A172 (cell line): ENCODE measurements around the gene ETV7. TPM values are rescaled to one million over a fixed set of nuclear protein-coding genes. Genes with fewer than 3 reads are reported as not detected.
A peak's percentile ranks its signal among the peaks of the same experiment; 100 is the strongest.

ENCODE experiments used
- DNase-seq: peaks from one replicate; pipeline ENCODE4 v3.0.0-alpha.2; 2015; ENCODE audit warnings: low spot score
- total RNA-seq: library from RNA; depleted of rRNA; stranded (reverse); fragments of >200 nt; shearing (Covaris generic); gene quantifications from 2 replicates; pipeline ENCODE4 v1.2.3, GENCODE V29; 2014

Gene ETV7
- total RNA-seq, 1 experiment from 2014 or later, result not detected

- peak; percentile 16 for DNase-seq
Observed at GRCh38 chr6:36383606-36384005, 3.9 kb downstream of the ETV7 start.

DNA sequence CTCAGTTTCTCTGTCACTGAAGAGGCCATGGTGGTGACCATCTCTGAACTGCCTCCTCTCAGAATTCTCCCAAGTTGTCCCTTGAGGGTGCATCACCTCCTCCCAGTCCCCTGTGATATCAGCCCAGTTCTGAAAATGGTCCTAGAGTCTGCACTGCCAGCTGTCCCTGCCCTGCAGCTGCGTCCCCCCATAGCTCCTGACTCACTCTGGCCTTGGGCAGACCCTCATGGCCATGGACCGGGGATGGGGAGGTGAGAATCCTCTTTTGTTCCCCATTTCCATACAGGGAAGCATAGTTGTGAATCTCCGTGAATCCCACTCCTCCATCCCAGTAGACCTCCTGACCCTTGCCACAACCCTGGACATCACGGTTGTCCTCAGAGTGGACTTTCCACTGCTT lies 4.5 kb downstream of the ETV7 start:
- no peak for DNase-seq

- no peak for DNase-seq
Observed at GRCh38 chr6:36381502-36382389, 5.7 kb downstream of the ETV7 start.

- DNase-seq, result no peak
Observed at GRCh38 chr6:36380166-36380565, 7.3 kb downstream of the ETV7 start.

DNA sequence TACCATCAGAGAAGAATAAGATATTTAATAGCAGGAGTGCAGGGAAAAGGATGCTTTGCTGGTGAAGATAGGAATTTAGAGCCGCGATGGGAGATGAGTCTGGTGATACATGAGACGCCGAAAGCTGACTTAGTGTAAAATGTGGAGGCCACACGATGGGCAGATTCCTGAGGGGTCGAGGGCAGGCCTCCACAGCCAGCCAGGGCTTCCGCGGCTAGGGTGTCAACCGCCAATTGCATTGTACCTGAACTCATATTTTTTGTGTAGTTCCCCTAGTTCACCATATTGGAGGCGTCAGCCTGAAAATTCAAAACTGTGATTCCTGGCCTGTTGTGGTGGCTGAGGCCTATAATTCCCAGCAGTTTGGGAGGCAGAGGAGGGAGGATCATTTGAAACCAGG lies 8.5 kb downstream of the ETV7 start:
- DNase-seq, result no peak

DNA sequence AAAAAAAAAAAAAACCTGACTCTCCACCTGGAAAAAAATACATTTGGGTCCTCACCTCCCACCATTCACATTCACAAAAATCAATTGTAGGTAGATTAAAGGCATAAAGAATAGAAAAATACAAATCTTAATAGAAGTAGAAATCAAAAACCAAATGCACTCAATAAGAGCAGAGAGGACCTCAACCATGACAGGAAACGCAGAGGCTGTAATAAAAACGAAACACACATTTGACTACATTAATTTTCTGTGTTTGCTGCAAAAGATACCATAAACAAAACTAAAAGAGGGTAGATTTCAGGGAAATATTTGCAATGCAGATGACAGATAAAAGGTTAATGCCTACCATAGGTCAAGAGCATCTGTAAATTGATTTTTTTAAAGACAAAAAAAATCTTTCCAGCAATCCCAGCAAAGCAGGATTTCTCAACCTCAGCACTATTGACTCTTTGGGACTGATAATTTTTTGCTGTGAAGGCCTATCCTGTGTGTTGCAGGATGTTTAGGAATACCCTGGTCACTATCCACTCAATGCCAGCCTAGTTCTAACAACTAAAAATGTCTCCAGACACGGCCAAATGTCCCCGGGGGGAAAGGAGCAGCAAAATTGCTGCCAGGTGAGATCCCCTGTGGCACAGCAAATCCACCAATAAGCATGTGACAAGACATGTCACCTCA lies 9.1 kb downstream of the ETV7 start:
- no peak for DNase-seq

GRCh38 chr6:36377594-36377993 lies 9.9 kb downstream of the ETV7 start:
- DNase-seq, result no peak

- DNase-seq, result no peak
Observed at GRCh38 chr6:36376742-36377141, 10.7 kb downstream of the ETV7 start.

- no peak for DNase-seq
Observed at GRCh38 chr6:36376183-36376582, 11.3 kb downstream of the ETV7 start.

DNA sequence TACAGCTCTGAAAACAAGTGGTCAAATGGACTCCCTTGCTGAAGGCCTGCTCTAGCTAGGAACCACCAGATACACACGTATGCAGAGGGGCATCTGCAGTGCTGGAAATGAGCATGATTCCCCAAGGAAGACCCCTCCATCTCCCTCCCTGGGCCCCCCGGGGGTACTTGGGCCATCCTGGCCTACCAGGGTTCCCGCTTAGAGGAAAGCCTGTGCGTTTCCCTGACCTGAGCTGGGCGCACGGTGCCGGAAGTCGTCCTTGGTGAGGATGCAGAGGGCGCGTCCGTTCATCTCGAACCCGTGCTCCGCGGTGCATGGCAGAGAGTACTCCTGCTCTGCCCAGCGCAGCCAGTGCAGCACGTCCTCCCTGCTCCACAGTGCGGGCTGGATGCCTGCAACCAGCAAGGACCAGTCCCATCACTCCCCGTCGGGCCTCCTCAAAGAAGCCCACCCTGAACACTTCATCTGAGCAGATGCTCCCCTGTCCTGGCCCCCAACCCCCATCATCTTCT lies 11.8 kb downstream of the ETV7 start:
- DNase-seq, result no peak

GRCh38 chr6:36374972-36375371 lies 12.5 kb downstream of the ETV7 start:
- DNase-seq, result no peak

DNA sequence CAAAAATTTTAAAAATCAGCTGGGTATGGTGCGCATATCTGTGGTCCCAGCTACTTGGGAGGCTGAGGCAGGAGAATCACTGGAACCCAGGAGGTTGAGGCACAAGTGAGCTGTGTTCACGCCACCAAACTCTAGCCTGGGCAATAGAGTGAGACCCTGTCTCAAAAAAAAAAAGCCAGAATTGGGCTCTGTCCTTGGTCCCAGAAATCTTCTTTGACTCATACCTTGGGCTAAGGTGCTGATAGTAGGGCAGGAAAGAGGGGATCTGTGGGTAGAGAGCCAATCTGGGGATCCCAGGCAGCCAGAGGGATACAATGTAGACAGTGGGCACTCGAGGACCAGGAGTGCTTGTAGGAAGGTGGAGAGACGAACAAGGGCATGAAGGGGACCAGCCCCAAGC lies 13.3 kb downstream of the ETV7 start:
- DNase-seq, result no peak

DNA sequence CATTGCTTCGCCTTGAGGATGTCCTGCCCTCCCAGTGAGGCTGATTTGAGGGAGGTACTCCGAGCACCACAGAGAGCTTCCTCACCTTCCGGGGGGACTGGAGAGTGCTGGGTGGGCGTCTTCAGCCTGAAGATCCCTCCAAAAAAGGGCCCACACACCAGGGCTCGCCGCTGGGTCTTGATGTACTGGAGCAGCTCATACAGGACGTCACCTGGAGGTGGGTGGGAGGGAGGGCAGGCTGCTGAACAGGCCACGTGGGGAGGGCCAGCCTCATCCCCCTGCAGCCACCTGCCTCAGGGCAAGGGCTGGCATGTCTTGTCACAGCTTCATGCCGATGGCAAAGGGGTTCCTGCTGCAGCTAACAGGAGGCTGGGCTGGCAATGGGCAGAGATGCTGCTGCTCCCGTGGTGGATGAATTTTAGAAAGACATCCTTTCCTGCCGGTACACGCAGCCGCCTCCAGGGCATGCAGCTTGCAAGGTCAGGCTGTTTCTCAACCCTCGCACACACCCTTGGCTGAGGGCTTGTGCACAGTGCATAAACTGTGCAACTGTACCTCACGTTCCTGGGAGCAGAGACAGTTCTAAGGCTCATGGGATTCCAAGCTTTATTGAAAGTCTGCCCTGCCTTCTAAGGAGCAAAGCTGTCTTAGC lies 14.0 kb downstream of the ETV7 start:
- no peak for DNase-seq

DNA sequence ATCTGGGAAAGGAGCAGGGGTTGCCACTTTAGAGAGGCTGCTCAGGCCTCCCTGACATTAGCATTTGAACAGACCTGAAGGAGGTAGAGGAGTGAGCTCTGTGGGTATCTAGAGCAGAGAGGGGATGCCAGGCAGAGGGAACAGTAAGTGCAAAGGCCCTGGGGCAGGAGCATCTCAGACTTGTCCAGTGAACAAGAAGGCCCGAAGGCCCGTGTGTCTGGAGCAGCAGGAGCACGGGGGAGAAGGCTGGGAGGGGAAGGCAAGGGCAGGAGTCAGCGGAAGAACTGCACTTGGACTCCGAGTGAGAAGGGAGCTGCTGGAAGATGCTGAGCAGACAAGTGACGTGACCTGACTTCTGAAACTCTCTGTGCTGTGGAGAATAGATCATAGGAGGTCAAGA lies 15.4 kb downstream of the ETV7 start:
- no peak for DNase-seq

DNA sequence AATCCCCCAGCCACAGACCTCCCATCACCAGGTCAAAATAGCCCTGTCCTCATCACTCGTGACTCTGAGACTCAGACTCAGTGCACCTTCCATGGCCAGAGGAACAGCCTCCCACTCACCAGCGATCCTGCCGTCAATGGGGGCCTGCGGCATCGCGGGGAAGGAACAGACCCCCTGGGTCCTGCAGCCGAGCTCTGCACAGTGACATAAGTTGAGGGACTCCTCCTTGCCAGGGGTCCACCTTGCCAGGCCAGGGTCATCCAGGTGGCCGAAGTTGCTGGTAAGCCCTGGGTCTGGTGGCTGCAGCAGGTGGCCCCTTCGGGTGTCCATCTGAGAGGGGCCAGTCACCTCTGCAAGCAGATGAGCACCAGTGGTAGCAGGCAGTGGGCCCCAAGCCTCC lies 16.3 kb downstream of the ETV7 start:
- DNase-seq, result no peak

GRCh38 chr6:36370638-36371037 lies 16.8 kb downstream of the ETV7 start:
- DNase-seq, result no peak

DNA sequence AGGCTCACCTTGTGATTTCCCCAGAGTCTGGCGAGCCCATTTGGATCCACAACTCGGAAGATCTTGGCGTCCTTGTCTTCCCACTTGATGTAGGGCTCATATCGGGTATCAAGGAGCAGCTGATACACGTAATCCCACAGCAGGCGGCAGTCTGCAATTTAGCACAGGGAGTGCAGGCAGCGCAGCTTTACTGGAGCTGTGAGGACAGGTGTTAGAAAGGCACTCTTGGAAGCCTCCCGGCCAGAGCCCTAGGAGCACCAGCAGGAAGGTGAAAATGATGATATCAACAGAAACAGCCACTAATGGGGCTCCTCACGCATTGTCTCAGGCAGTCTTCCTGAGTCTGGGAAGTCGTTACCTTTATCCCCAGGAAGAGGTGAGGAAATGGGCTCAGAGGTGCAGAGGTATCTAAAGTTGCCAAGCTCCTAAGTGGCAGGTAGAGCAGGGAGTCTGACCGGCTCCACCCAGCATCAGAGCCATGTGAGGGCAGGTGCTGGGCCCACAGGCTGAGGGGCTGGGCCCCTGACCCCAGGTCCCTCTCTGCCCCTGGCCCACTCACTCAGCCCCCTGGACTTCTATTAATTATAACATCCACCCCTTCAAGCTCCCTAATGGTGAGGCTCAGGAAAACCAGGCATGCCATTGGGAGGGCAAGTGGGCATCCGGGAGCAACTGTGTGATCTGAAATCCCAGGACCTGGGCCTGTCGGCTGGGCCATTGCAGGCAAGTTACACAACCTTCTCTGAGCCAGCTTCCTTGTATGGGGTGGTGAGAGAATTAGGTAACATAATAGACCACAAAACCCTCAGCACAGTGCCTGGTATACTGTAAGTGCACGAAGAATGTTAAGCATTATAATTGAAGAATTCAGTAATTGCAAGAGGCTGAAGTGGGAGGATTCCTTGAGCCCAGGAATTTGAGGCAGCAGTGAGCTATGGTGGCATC lies 18.3 kb downstream of the ETV7 start:
- peak; percentile 71 for DNase-seq

DNA sequence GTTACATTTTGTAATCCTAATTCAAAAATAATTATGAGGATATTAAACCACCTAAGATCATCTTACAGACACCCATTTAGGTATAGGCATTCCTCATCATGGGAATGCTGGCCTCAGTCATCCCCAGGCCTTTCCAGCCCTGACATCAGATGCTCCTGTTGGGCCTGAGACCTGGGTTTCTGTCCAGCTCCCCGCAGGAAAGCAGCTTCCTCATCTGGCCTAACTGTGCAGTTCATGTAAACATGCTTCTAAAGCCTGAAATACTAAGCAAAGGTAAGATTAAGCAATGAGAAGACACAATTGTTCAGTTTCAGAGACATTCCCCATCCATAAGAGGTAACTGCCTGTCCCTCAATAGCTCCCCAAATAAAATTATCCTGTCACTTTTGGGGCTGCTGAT lies 19.0 kb downstream of the ETV7 start:
- no peak for DNase-seq

GRCh38 chr6:36367743-36368142 lies 19.7 kb downstream of the ETV7 start:
- no peak for DNase-seq

DNA sequence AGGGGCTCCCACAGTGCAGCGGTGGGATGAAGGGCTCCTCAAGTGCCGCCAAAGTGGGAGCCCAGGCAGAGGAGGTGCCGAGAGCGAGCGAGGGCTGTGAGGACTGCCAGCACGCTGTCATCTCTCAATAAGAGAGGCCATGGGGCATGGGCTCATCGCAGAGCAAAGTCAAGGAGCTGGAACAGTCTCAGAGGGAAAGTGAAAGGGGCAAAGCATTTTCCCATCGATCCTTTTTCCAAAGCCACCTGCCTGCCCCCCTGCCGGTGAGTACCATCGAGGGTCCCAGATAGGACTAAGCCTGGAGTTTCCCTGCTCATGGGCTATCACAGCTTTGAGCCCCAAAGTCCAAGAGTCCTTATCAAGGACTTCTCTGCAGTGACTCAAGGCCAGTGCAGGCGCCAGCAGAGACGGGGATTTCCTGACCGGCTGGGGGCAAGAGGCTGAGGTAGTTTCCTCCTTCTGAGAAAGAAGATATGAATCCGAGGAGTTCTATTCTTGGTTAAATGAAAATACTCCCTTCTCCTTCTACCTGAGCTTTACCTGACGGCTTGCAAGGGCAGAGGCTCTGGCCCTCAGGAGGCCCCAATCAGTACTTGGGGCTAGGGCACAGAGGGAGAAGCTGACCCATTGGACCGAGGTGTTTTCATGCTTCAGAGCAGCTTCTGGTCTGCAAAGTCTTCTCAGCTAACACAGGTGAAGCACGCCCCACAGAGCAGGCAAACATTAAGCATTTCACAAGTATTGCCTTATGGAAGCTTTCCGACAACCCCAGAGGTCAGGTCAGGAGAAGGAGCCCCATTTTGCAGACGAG lies 22.6 kb downstream of the ETV7 start:
- peak; percentile 68 for DNase-seq
